ENCODE measurements around the gene STAG1.

STAG1 gene

DNA sequence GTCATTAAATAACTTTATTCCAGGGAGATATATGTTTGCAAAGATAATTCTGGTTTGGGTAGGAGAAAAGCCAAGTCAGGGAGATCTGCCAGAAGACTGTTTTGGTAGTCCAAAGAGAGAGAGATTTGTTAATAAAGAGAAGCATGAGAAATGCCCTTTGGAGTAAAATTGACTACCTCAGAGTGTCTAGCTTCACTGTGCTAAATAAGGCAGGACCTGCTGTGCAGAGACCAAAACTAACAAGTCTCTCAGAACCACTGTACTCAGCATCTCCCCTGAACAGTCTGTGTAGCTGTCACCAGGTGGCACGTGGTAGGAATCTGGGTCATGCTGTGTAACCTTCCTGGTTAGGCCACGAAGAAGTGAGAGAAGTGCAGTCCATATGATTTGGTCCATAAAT, 35.2 kb upstream of the STAG1 start:
- TF ChIP-seq, protein P1, sequence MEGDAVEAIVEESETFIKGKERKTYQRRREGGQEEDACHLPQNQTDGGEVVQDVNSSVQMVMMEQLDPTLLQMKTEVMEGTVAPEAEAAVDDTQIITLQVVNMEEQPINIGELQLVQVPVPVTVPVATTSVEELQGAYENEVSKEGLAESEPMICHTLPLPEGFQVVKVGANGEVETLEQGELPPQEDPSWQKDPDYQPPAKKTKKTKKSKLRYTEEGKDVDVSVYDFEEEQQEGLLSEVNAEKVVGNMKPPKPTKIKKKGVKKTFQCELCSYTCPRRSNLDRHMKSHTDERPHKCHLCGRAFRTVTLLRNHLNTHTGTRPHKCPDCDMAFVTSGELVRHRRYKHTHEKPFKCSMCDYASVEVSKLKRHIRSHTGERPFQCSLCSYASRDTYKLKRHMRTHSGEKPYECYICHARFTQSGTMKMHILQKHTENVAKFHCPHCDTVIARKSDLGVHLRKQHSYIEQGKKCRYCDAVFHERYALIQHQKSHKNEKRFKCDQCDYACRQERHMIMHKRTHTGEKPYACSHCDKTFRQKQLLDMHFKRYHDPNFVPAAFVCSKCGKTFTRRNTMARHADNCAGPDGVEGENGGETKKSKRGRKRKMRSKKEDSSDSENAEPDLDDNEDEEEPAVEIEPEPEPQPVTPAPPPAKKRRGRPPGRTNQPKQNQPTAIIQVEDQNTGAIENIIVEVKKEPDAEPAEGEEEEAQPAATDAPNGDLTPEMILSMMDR (IDR thresholded peaks at IDR 0.05), result no peak
- DNase-seq, result no peak
- H3K4me1 Mint-ChIP-seq, result peaks cover 25% of the 10 kb centered on the region
- no peaks in the 10 kb centered on the region for H3K36me3 Mint-ChIP-seq (ENCODE audit: low read depth)
- H3K27me3 Mint-ChIP-seq (ENCODE audit: low read depth, poor library complexity), result no peaks in the 10 kb centered on the region
- no peak overlapping the region for H3K4me3 Mint-ChIP-seq
- H3K27ac Mint-ChIP-seq, result no peak overlapping the region
- no peaks in the 10 kb centered on the region for H3K9me3 Mint-ChIP-seq

DNA sequence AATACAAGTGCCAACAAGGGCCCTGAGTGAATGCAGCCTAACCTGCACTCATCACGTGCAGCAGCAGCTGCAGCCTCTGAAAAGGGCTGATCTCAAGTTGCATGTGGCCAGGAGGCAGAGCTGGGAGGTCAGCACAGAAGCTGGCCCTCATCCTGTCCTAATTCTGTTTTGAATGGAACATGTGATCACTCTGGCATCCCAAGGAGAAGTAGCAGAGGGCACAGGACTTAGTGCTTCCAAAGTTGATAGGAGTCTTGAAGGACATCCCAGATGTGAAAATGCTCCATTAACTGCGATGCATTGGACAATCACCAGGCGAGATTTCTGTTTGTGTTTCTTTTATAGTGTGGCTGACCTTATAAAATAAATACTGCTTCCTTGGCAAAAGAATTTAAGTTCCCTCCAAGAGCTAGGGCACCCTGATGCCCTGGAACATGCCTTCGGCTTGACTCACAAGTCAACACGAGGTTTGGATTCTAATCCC, 31.6 kb upstream of the STAG1 start:
- Mint-ChIP-seq H3K27me3 (ENCODE audit: low read depth, poor library complexity) (no peaks in the 10 kb centered on the region), H3K9me3 (no peaks in the 10 kb centered on the region), H3K36me3 (ENCODE audit: low read depth) (no peaks in the 10 kb centered on the region), H3K4me3 (no peak overlapping the region), H3K27ac (no peak overlapping the region), H3K4me1 (peaks cover 20% of the 10 kb centered on the region)
- no peak for DNase-seq
- TF ChIP-seq, protein P1 (IDR thresholded peaks at IDR 0.05), result no peak

DNA sequence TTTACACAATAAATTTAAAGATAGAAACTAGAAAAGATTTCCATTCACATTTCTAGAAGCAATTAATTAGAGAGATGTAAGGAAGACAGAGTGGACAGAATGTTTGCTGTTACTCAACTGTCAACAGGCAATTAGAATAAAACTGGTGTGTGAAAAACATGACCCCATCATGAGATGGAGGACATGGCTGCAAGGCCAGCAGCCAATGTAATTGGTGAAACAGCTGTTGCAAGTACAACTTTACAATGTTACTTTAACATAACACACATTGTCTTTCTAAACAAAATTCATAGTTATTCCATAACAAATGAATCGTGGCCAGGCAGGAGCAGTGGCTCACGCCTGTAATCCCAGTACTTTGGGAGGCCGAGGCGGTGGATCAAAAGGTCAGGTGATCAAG, 28.6 kb upstream of the STAG1 start:
- H3K4me1 Mint-ChIP-seq, result peaks cover 7% of the 10 kb centered on the region
- no peak overlapping the region for H3K4me3 Mint-ChIP-seq
- no peaks in the 10 kb centered on the region for H3K27me3 Mint-ChIP-seq (ENCODE audit: low read depth, poor library complexity)
- no peak for DNase-seq
- no peaks in the 10 kb centered on the region for H3K9me3 Mint-ChIP-seq
- H3K36me3 Mint-ChIP-seq (ENCODE audit: low read depth), result no peaks in the 10 kb centered on the region
- TF ChIP-seq, protein P1 (IDR thresholded peaks at IDR 0.05), result no peak
- no peak overlapping the region for H3K27ac Mint-ChIP-seq

DNA sequence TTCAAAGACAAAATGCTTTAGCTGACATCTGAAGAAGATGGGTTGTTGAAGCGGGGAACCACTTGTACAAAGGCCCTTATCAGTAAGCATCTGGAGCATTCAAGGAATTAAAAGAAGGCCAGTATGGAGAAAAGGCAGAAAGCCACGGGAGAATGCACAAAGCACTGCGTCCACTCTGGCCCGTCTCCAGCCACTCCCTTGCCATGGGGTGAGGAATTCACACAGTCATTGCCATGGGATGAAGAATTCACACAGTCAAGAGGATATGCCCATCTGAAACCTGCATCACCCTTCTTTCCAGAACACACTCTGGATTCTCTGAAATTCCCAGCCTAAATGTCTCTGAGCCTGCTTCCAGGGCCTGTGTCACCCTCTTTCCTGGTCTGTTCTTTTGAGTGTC, 26.7 kb upstream of the STAG1 start:
- TF ChIP-seq, protein P1 (IDR thresholded peaks at IDR 0.05), result no peak
- H3K27me3 Mint-ChIP-seq (ENCODE audit: low read depth, poor library complexity), result no peaks in the 10 kb centered on the region
- H3K27ac Mint-ChIP-seq, result no peak overlapping the region
- H3K4me1 Mint-ChIP-seq, result no peaks in the 10 kb centered on the region
- no peak for DNase-seq
- H3K36me3 Mint-ChIP-seq (ENCODE audit: low read depth), result no peaks in the 10 kb centered on the region
- H3K4me3 Mint-ChIP-seq, result no peak overlapping the region
- no peaks in the 10 kb centered on the region for H3K9me3 Mint-ChIP-seq

DNA sequence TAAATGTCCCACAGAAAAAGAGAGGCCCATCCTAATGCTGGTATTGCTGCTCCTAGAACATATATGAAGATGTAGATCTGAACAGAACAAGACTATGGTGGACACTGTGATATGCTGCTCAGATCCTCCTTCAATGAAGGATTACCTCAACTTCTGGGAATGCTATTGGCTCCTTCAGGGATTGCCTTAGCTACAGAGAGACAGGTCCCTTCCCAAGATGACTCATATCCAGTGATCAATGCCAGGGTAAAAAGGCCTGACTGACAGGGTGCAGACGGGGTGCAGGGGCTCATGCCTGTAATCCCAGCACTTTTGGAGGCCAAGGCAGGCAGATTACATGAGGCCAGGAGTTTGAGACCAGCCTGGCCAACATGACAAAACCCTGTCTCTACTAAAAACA, 20.5 kb upstream of the STAG1 start:
- DNase-seq, result no peak
- Mint-ChIP-seq H3K4me3 (no peak overlapping the region), H3K27ac (no peak overlapping the region), H3K36me3 (ENCODE audit: low read depth) (no peaks in the 10 kb centered on the region), H3K9me3 (no peaks in the 10 kb centered on the region), H3K4me1 (no peaks in the 10 kb centered on the region), H3K27me3 (ENCODE audit: low read depth, poor library complexity) (no peaks in the 10 kb centered on the region)
- TF ChIP-seq, protein P1 (IDR thresholded peaks at IDR 0.05), result no peak
